NCI-H510A treated with DMSO at 0.1 percent for 48 hours (cell line): Measurements from ENCODE around the gene ST7L.

ENCODE experiments used
- DNase-seq: peaks from one replicate; lab custom pipeline; 2025; lab: John Stamatoyannopoulos, UW

The ST7L gene

DNA sequence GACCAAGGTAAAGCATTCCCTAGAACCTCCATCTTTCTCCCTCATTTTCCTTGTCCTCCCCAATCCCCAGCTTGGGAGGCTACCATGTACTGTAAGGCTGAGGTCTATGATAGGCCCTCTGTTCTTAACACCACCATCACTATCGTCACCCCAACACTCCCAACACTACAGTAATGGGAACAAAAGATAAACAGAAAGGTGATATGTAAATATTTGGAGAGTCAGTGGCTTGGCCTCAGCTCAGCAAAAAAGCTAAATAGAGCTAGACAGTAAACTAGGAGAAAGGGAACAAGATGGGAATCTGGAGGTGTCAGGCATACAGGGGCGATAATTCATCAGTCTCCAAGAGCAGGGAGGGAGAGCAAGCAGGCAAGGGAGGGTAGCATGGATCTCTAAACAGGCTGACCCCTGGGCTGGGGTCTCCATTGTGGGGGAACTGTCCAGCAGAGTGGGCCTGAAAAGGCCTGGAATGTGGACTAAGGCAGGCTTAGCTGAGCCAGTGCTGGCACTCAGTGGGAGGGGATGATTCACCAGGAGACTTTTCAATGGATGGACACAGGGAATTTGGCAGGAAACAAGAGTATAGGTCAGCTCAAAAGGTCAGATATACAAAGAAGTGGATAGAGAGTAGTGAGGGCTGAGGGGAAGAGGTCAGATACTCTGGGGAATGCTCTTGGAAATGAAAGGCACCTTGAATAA is 103.5 kb downstream of the ST7L start:
- peak; percentile 46 for DNase-seq

DNA sequence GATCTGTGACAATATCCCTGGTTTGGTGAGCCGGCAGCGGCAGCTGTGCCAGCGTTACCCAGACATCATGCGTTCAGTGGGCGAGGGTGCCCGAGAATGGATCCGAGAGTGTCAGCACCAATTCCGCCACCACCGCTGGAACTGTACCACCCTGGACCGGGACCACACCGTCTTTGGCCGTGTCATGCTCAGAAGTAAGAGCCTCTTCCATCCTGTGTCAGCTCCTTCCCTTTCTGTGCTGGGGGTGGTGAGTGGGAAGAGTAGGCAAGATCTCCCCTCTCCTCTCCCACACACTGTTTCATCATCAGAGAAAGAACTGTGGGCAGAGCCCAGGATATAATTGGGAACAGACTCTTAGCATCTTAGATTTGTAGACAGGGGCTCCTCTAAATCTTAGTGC is 104.0 kb downstream of the ST7L start:
- DNase-seq: no peak

DNA sequence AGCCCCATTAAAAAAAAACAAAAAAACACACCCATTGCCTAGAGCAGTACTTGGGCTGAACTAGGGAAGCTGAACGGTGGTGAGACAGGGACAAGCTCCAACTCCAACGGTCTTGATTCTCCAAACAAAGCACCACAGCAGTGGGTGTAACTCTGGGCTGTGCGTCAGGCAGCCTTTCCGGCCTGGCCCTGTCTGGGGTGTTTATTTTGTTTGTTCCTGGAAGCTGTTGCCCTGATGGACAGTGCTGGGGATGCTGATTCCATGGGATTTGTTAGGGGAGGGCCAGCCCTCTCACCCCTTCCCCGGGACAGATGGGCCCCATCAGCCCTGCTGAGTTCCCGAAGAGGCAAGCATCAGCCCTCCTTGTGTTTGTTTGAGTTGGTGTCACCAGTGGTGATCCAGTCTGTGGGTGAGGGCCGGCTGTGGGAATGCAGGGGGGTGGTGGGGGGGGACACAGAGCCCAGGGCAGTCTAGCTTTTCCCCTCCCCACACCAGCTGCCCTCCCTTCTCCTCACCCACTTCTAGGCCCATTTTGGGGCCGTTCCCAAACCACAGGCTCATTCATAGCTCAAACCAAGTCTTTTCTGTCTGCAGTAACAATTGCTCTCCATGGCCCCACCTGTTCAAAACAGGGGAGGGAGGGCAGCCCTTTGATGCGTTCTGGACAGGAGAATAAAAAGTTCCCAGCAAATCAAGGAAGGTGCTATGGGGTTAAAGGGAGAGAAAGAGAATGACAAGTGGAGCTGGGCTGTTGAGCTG is 105.7 kb downstream of the ST7L start:
- DNase-seq: no peak

DNA sequence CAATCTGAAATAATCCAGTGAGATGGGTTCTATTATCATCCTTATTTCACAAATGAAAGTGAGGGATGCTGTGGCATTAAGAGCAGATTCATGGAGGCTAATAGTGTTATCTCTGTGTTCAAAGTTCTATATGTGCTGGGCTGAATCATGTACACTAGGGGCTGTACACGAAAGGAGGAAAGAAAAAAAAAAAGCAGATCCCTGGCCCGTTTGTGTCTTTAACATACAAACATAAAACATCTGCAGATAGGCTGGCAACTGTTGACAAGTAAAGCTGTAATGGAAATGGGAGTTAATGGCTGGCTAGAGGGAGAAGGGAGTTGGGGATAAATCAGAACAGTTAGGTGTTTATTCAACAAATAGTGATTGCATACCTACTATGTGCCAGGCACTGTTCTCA is 107.0 kb downstream of the ST7L start:
- DNase-seq: no peak

DNA sequence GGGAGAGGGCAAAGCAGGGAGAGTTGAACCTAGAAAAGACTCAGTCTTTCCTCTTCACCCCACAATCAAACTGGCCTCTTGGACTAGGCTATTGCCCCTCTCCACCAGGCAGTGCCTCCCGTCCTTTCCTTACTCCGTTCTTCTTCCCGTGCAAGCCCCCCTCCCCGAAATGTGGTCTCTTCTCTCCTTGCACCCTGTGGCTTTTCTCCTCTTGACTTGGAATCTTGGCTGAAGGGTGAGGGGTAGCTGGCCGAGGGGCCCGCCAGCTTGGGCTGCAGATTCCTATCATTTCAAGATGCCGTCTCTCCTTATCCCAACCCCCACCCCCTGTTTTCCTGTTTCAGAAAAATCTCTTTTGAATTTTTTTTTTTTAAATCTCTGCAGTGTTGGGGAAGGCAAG is 108.6 kb downstream of the ST7L start:
- no peak for DNase-seq

DNA sequence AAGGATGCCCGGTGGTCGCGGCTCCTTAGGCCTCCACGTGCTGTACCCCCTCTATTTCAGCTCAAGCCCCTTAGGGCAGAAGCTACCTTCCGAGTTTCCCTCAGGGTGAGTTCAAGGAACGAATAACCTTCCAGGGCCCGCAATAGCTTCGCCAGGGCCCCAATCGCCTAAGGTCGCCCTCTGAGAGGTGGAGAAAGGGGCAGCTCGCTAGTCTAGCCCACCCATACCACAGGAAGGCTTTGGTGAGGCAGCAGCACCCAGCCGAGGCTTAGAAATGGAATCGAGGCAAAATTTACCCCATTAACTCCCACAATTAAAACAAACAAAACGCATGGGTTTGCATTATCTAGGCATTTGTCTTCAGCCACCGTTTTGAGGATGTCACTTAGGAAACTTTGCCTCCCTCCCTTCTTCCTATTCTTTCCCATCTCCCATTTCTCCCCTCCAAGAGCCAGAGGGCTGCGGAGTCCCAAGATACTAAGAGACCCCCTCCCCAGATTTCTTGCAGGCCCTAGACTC is 109.2 kb downstream of the ST7L start:
- no peak for DNase-seq

DNA sequence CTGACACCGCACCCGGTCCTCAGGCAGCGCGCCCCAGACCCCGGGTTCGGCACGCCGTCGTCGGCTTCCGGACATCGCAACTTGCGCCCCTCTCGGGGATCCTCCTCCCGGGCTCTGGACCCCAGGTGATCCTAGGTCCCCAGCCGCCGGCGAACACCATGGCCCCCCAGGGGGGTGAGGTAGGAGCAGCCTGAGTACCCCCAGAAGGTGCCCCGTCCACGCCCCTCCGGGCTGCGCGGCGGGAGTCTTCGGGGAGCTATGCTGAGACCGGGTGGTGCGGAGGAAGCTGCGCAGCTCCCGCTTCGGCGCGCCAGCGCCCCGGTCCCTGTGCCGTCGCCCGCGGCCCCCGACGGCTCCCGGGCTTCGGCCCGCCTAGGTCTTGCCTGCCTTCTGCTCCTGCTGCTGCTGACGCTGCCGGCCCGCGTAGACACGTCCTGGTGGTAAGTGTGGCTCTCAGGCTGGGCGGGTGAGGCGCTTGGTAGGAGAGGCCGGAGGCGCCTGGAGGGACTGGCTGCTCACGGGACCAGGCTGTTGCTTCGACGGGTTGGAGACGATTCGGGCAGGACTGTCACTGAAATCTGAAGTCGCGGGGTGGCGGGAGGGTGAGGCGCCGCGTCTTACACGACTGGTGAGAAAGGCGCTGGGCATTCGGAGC is 109.8 kb downstream of the ST7L start:
- DNase-seq: no peak

DNA sequence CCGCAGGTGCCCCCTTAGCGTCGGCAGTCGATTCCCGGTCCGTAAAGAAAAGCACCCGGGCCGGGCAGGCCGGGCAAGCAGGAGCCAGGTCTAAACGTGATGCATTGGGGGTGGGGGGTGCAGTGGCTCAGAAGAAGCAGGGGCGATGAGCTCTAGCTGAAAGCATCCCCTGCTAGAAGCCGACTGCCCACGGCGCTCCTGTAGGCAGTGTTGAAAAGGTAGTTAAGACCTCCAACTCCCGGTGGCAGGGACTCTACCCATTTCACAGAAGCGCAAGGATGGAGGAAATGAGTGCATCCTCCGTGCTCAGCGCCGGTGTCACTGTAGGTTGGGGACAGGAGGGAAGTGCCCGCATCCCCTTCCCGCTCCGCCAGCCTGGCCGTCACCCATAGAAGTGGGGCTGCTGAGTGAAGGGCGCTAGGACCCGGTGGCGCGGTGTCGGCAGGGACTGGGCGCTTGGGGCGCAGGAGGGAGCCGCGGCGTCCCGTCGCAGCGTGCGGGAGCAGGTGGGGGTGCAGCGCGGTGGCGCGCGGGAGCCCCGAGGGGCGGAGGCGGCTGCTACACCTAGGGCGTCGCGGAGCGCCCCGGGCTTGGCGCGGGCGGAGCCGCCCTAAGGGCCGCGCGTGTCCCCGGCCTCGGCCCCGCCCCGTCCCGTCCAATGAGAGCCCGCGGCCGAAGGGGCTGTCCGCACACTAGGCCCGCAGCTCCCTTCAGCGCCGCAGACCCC is 110.5 kb downstream of the ST7L start, which contains the start of gene WNT2B:
Gene WNT2B (plus strand): TSS at position 688 of the 727 bp plus-strand sequence. CDS start 298 bp downstream, outside the sequence.
- DNase-seq: no peak

DNA sequence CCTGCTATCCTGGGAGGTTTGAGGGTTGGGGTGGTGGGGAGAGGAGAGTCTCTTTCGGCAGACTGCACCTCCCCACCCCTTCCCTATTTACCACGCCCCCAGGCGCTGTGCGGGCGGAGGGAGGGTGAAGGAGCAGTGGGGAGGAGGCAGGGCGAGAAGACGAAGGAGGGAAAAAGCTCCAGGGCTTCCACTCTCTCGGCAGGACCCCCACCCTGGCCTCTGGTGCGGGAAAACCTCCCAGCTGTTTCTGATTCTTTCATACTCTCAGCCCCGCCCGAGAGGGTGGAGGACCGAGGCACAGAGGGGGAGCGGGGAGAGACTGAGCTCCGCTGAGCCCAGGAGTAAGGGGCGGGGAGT is 111.0 kb downstream of the ST7L start:
- no peak for DNase-seq

DNA sequence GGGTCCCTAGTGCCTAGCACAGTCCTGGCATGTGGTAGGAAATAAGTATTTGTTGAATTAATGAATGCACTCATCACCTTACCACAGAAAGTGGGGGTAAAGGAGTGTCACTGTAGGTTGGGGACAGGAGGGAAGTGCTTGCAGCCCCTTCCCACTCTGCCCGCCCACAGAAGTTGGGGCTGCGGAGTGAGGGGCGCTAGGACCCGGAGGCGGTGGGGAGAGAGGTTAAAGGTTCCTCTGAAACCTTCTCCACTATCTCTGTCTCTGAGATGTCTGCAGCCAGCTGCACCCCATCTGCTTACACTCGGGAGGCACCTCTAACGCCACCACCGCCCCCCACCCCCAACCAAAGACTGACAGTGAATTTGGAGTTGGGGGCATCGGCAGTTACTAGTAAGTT is 111.6 kb downstream of the ST7L start:
- no peak for DNase-seq

DNA sequence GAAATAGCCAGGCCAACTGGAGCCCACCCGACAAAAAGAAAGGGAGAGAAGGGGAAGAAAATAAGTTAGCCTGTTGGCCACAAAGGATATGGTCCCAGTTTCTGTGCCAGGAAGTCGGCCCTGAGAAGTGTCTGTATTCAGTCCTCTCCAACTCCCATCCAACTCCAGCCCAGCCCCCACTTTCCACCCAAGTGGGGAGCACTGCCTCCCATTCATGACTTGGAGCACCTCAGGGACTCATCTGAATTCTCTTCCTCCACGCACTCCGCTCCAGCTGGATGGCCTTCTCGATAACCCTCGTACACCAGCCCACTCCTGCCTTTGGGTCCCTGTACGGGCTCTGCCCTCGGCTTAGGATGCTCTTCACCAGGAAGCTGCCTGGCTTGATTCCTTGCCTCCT is 112.2 kb downstream of the ST7L start:
- DNase-seq: no peak

DNA sequence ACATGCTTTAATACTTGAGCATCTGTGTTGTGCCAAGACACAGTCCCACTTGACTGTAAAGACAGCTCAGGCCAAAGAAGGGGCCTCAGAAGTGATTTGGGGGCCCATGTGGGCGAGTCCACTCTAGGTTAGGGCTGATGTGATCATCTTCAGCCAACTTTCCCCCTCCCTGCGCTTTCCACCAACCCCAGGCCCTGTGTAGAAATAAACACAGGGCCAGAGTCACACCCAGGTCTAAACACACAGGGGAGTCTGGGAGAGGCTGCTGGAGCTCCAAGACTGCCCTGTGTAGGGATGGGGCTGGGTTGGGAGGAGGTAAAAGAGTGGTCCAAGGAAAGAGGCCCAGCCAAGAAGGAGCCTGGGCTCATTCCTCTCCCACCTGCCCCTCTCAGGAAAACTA is 112.6 kb downstream of the ST7L start:
- no peak for DNase-seq

DNA sequence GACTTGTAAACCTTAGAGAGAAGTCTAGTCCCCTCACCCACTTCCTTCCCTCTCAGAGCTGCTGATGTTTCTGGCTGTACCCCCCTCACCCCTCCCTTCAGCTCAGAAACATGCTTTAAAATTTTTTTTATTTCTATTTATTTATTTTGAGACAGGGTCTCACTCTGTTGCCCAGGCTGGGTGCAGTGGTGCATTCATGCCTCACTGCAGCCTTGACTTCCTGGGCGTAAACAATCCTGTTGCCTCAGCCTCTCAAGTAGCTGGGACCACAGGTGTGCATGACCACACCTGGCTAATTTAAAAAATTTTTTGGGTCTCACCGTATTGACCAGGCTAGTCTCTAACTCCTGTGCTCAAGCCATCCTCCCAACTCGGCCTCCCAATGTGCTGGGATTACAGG is 113.1 kb downstream of the ST7L start:
- no peak for DNase-seq

DNA sequence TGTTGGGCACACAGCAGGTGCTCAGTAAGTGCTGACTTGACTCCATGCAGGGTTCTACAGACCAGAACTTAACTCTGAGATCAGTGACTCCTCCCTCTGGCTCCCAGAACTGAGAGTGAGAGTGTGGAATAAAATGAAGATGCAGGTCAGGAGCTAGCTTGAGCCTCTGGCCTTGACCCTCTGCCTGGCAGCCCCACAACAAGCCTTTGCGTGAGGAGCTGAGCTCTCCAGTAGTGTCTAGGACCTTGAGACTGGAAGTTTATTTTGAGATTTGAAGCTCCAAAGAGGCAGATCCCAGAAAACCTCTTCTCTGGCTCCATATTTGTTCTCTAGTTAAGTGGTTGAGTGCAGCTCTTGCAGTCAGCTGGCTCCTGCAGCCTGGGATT is 113.5 kb downstream of the ST7L start:
- no peak for DNase-seq

DNA sequence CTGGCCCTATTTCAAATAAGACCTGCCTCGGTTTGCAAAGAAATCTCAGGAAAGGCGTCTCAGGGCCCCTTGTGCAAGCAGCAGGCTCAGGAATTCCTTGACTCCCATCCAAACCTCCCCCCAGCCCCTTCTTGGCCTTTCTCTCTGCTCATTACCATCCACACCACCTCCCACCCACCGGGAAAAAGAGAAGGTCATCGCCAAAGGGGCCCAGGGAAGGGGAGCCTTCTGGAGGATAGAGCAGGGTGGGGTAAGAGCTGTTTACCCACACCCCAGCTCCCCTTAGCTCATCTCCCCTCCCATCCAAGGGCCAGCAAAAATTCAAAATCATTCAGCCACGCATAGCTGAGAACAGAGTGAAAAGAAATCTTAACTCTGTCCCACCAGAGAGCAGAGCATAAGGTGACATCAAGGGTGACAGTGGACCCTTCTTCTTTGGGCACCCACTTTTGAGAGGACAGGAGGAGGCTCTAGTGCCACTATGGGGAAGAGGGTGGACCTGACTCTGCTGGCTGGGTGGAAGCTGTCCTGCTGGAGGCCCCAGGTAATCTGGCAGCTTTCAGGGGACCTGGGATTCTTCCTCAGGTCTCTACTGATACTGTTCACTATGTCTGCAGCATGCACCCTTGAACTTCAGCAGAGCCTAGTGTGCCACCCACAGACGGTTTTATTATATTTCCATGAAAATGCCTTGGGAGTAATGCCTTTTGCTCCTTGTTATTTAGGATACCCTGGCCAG is 114.1 kb downstream of the ST7L start:
- no peak for DNase-seq

DNA sequence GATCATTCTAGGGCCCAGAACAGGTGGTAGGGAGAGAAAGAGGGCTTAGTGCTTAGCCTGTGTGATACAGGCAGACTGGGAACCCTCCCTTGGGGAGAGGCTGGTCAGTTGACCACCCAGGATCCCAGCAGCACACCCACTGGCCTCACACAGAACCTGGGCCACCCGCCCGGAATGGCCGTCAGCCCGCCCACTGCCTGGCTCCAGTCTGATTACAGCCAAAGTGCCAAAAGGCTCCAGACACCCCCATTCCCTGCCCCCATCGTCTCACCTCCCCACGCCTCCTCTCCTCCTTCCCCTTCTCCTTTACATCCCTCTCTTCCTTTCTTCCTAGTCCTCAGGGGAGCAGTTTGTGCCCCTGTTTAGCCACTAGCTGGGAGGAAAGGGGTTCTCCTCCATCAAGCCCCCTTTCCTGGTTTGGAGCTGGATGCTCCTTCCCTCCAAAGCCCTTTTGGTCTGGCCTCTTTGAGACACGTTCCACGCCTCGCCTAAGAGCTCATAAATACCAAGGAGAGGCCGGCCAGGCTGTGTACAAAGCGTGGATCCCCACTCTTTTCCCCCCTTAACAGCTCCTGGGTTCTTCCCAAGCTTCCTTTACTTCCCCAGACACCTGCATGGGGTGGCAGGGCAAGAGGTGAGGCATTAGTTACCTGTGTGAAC is 114.8 kb downstream of the ST7L start:
- no peak for DNase-seq

DNA sequence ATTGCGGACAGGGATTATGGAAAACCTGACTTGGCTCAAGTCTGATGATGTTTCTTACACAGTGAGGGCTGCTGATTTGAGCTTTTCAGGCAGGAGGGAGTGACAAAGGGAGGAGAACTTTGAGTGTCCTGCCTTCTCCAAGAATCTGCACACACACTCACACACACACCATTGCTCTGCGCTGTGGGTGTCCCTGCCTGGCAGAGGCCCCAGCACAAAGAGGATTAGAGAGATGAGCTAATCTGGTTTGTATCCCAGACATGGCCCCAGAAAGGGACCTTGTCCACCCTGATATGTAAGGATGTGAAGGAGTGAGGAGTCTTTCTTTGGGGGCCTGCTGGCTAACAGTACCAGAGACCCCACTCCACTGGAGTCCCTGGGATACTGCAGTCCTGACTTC is 116.1 kb downstream of the ST7L start:
- no peak for DNase-seq

DNA sequence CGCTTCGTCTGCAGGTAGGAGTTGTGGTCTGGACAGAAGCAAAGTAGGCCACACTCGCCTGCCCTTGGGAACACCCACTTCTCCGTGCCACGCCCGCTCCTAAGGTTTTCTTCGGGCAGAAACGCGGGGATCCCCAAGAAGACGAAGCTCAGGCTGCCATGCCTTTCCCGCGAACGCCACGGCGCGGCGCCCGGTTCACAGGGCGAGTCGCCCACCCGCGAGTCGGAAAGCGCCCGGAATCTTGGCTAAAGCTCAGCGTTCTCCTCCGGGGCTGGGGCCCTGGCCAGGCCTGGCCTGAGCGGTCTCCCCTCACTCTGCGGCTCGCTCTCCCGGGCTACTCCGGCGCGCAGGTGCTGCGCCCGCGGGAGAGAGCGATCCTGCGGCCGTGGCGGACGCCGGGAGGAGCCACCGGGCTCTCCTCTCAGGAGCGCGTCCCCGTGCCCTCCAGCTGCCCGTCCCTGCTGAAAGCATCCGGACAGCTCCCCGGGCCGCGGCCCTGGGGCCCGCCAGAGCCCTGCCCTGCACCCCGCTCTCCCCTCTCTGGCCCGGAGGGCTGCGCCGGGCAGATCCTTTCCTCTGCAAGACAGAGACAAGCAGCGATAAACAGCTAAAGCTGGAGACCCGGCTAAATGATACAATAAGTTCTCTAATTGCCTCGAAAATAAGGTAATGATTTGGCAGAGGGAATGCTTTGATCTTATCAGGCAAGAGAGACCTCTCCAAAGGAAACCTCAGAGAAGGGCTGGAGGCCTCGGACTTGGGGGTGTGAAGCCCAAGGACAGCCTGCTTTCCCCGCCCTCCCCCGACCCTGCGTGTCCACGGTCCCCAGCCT is 116.9 kb downstream of the ST7L start:
- peak; percentile 51 for DNase-seq

DNA sequence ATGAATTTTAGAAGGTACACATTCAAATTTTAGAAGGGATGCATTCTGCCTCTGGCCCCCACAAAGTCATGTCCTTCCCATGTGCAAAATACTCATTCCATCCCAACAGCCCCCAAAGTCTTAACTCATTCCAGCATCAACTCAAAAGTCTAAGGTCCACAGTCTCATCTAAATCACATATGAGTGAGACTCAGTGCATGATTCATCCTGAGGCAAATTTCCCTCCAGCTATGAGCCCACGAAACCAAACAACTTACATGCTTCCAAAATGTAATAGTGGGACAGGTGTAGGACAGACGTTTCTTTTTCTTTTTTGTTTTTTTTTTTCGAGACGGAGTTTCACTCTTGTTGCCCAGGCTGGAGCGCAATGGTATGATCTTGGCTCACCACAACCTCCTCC is 122.7 kb downstream of the ST7L start:
- no peak for DNase-seq

DNA sequence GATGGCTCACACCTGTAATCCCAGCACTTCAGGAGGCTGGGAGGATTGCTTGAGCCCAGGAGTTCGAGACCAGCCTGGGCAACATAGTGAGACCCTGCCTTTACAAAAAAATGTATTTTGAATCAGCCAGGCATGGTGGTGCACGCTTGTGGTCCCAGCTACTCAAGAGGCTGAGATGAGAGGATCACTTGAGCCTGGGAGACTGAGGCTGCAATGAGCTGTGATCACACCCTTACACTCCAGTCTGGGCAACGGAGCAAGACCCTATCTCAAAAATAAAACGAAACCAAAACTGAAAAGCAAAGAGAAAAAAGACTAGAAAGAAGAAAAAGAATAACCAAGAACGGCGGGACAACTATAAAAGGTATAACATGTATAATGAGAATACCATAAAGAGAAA is 125.6 kb downstream of the ST7L start:
- no peak for DNase-seq
